HG03108 (cell line): ENCODE data around the gene PLCB3.

Experiments
- ATAC-seq: cut with Tn5 transposase; IDR thresholded peaks from one replicate; pipeline ENCODE4 v1.9.1; 2021; ENCODE audit warnings: moderate library complexity; ENCODE audit not compliant: unreplicated experiment

Gene PLCB3

GRCh38 chr11:64249563-64250414 is 1.5 kb upstream of the PLCB3 start:
- no peak for ATAC-seq

GRCh38 chr11:64250415-64251015 is 815 bp upstream of the PLCB3 start:
- no peak for ATAC-seq

- no peak for ATAC-seq
Observed at GRCh38 chr11:64251753-64252002, 348 bp downstream of the PLCB3 start.

GRCh38 chr11:64252003-64252872 is 908 bp downstream of the PLCB3 start:
- ATAC-seq: no peak

GRCh38 chr11:64253043-64253442 is 1.7 kb downstream of the PLCB3 start:
- no peak for ATAC-seq

DNA sequence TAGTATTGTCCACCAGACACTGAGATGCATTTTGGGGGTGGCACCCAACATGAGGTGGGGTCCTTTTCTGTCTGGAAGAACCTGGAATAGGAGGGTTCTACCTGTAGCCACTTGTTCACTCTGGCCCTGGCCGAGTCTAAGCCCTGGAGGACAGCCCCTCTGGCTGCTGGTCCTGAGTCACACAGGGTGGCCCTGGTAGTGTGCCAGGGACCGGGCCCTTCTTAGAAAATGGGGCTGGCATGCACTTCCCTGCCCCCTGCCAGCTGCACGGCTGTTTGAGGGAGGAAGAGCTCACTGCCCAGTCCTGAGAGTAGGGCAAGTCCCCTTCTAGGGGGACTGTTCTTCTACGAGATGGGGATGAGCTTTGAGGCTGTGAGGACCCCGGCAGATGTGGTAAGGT is 2.2 kb downstream of the PLCB3 start:
- ATAC-seq: no peak

- ATAC-seq: no peak
Observed at GRCh38 chr11:64254326-64254725, 3.0 kb downstream of the PLCB3 start.

GRCh38 chr11:64255135-64256128 is 4.1 kb downstream of the PLCB3 start:
- no peak for ATAC-seq

- ATAC-seq: no peak
Observed at GRCh38 chr11:64256300-64256699, 5.0 kb downstream of the PLCB3 start.

DNA sequence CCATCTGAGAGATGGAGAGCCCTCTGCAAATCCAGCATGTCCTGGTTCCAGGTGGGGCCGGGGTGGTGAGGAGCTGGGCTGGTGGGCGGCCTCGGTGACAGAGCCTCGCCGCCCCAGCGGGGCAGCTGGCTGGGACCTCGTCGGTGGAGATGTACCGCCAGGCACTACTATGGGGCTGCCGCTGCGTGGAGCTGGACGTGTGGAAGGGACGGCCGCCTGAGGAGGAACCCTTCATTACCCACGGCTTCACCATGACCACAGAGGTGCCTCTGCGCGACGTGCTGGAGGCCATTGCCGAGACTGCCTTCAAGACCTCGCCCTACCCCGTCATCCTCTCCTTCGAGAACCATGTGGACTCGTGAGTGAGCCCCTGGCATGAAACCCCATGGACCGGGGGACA is 7.0 kb downstream of the PLCB3 start:
- no peak for ATAC-seq

- no peak for ATAC-seq
Observed at GRCh38 chr11:64258946-64259532, 7.7 kb downstream of the PLCB3 start.

- ATAC-seq: no peak
Observed at GRCh38 chr11:64259533-64260067, 8.3 kb downstream of the PLCB3 start.

GRCh38 chr11:64260147-64260708 is 8.9 kb downstream of the PLCB3 start:
- ATAC-seq: no peak

DNA sequence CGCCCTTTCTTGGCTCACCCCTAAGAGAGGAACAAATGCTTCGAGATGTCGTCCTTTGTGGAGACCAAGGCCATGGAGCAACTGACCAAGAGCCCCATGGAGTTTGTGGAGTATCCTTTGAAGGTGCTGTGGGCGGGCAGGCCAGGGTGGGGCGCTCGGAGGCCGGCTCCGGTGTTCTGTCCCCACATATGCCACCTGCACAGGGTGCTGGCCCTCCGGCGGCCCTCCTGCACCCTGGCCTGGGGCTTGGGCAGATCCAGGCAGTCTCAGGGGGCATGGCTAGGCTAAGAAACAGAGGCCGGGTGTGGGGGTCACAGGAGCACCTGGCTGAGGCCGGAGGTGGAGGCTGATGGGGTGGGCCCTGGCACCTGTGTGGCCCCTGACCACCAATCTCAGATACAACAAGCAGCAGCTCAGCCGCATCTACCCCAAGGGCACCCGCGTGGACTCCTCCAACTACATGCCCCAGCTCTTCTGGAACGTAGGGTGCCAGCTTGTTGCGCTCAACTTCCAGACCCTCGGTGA is 10.3 kb downstream of the PLCB3 start:
- ATAC-seq: no peak

DNA sequence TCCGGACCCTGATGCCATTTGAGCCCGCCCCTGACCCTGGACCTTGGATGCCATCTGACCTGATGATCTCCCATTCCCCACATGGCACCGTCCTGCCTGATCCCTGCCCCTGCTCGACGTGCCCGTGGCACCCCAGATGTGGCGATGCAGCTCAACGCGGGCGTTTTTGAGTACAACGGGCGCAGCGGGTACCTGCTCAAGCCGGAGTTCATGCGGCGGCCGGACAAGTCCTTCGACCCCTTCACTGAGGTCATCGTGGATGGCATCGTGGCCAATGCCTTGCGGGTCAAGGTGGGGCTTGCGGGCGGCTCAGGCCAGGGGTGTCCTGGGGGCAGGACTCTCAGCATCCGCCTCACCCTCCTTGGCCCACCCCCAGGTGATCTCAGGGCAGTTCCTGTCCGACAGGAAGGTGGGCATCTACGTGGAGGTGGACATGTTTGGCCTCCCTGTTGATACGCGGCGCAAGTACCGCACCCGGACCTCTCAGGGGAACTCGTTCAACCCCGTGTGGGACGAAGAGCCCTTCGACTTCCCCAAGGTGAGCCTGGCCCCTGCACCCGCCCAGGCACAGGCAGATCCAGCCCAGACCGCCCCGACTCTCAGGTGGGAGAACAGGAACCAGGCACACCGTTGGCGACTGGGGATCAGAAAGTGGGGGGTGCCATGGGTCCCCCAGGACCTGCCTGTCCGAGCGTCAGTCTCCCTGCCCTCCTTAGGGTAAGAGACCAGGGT is 11.1 kb downstream of the PLCB3 start:
- no peak for ATAC-seq

- no peak for ATAC-seq
Observed at GRCh38 chr11:64263021-64263946, 12.0 kb downstream of the PLCB3 start.

DNA sequence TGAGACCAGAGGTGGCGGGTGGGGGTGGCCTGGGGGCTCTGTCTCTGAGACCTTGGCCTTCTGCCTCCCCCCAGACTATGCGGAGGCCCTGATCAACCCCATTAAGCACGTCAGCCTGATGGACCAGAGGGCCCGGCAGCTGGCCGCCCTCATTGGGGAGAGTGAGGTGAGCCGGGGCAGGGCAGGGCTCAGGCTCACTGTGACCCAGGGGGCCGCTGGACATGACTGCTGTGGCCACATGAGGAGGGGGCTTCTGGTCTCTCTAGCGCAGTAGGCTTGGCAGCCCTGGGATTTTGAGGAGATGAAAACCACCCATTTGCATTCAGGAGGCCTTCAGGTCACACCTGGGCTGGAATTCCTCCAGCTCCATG is 12.6 kb downstream of the PLCB3 start:
- ATAC-seq: no peak

DNA sequence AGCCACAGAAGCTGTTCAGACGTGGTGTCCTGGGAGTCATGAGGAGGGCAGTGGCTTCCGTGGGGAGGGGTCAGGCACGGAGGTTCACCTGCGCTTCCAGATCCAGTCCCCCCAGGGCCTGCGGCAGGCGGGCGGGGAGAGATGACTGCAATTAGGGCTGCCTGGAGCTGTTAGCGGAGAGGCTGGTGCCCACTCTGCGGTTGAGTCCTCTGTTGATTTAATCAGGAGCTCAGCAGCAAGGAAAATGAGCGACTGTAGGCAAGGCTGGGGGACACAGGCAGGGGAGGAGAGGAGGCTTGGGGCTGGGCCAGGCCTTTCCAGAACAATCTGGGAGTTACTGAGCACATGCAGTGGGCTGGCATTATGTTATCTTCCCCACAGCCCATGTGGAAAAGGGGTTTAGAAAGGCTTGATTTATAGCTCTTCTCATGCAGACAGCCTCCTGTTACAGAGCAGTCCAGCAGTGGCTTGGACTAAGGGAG is 13.1 kb downstream of the PLCB3 start:
- no peak for ATAC-seq
